Measurements from ENCODE around the gene PROC.

PROC gene

GRCh38 chr2:127456960-127457359 lies 38.7 kb downstream of the PROC start:
- no peak for DNase-seq (ENCODE audit: low read depth)

- no peak for DNase-seq (ENCODE audit: low read depth)
Measured at GRCh38 chr2:127462461-127462860, 44.2 kb downstream of the PROC start.

- no peak for DNase-seq (ENCODE audit: low read depth)
Measured at GRCh38 chr2:127463155-127463991, 45.1 kb downstream of the PROC start.

GRCh38 chr2:127464470-127465257 lies 46.4 kb downstream of the PROC start:
- DNase-seq (ENCODE audit: low read depth) = no peak

DNA sequence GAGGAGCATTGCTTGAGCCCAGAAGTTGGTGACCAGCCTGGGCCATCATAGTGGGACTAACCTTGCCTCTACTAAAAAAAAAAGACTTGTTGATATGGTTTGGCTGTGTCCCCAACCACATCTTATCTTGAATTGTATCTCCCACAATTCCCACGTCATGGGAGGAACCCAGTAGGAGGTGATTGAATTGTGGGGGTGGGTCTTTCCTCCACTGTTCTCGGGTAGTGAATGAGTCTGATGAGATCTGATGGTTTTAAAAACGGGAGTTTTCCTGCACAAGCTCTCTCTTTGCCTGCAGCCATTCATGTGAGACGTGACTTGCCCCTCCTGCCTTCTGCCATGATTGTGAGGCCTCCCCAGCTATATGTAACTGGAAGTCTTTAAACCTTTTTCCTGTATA lies 47.0 kb downstream of the PROC start:
- DNase-seq (ENCODE audit: low read depth) = no peak

- no peak for DNase-seq (ENCODE audit: low read depth)
Measured at GRCh38 chr2:127469051-127469450, 50.8 kb downstream of the PROC start.

GRCh38 chr2:127469974-127470373 lies 51.7 kb downstream of the PROC start:
- no peak for DNase-seq (ENCODE audit: low read depth)

GRCh38 chr2:127471286-127471988 lies 53.2 kb downstream of the PROC start:
- no peak for DNase-seq (ENCODE audit: low read depth)

DNA sequence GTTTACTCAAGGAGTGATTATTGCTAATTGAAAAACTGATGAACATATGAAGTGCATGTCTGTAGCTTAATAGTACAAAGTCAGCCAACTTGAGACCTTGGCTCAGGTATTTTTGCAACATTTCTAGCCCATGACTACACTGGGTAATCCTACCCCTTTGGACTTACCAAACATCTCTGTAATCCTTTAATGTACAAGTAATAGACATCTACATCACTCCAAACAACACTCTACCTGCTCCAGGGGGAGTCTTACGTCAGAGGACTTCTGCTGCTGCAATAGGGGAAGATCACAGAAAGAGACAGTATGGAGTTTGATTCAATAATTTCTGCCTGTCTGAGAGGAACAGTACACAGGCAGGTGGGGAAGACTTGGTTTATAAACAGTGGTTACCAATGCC lies 54.0 kb downstream of the PROC start:
- no peak for DNase-seq (ENCODE audit: low read depth)

- DNase-seq (ENCODE audit: low read depth) = no peak
Measured at GRCh38 chr2:127475788-127476187, 57.6 kb downstream of the PROC start.
